HepG2 (cell line): ENCODE data around the gene LCP2. TPM values are rescaled to one million over a fixed set of nuclear protein-coding genes. Genes with fewer than 3 reads are reported as not detected.

Experiments used
- ATAC-seq: fragments of 200-7000 bp; cut with Tn5 transposase; 3 replicates; pipeline ENCODE4 v1.9.1; 2020; ENCODE audit warnings: mild to moderate bottlenecking, moderate library complexity
- BruUV-seq: library from RNA; stranded (reverse); fragments of 400-500 nt; replicated peaks from 2 replicates; lab custom pipeline; 2021; lab: Mats Ljungman, UMichigan
- CTCF ChIA-PET: fragments of 300-600 bp; formaldehyde crosslinking; extraction: SDS; loops from one replicate; lab custom pipeline; 2021; ENCODE audit warnings: low total read pairs, inconsistent platforms, low intra/inter-chr PET ratio; lab: Yijun Ruan, JAX
- POLR2A ChIA-PET: fragments of 350-600 bp; sonication (Branson Sonifier 250); formaldehyde crosslinking; loops from one replicate; lab custom pipeline; 2020; ENCODE audit warnings: antibody characterized with exemption, inconsistent platforms; lab: Yijun Ruan, JAX
- DNase-seq: peaks from one replicate; pipeline ENCODE4 v3.0.0-alpha.2; 2015; ENCODE audit warnings: low spot score
- FAIRE-seq: peaks from 3 replicates; lab custom pipeline; 2011; peaks lifted over from hg19 to GRCh38; lab: Jason Lieb, UNC
- H2AFZ ChIP-seq: one replicate; pipeline ENCODE4 v1.6.1; 2011; ENCODE audit warnings: low read length, inconsistent platforms
- H3K27ac ChIP-seq: fragments of 300-600 bp; 3 replicates; pipeline ENCODE4 v1.8.0; 2011; ENCODE audit warnings: mixed run types, mild to moderate bottlenecking, mixed read lengths, low read length, inconsistent platforms; ENCODE audit not compliant: insufficient read depth; ENCODE audit errors: extremely low read length
- H3K27me3 ChIP-seq, 2 experiments: fragments of 200-600 bp in 1 of 2; 2 replicates in 1 of 2; 3 replicates in 1 of 2; pipeline versions ENCODE4 v1.6.0 to v1.8.0; 2011; ENCODE audit warnings: low read length in 2 of 2, mild to moderate bottlenecking in 2 of 2, moderate library complexity in 2 of 2, inconsistent platforms in 1 of 2; ENCODE audit not compliant: insufficient read depth in 2 of 2, control insufficient read depth in 1 of 2
- H3K36me3 ChIP-seq, 2 experiments: fragments of 200-600 bp in 1 of 2; replicated peaks in 1 of 2; 2 replicates in 1 of 2; 3 replicates in 1 of 2; pipeline versions ENCODE4 v1.5.1 to v1.8.0; 2011; ENCODE audit warnings: low read length in 2 of 2, inconsistent platforms in 1 of 2; ENCODE audit not compliant: insufficient read depth in 2 of 2, control insufficient read depth in 1 of 2
- H3K4me1 ChIP-seq: 2 replicates; pipeline ENCODE4 v1.5.1; 2012; ENCODE audit warnings: low read length, inconsistent platforms; ENCODE audit not compliant: insufficient read depth
- H3K4me2 ChIP-seq: 2 replicates; pipeline ENCODE4 v1.6.0; 2011; ENCODE audit warnings: low read depth, low read length, inconsistent platforms
- H3K4me3 ChIP-seq, 3 experiments: fragments of 200-600 bp in 1 of 3; sonication (generic), shearing (Covaris generic) in 1 of 3; replicated peaks in 1 of 3; 2 replicates each; pipeline ENCODE4 v1.5.1; 2011 to 2016; ENCODE audit warnings: low read length in 3 of 3, inconsistent platforms in 2 of 3, low read depth in 2 of 3, mild to moderate bottlenecking in 2 of 3, control low read depth in 1 of 3, mixed read lengths in 1 of 3; ENCODE audit not compliant: insufficient read depth in 1 of 3
- H3K79me2 ChIP-seq: one replicate; pipeline ENCODE4 v1.6.1; 2011; ENCODE audit warnings: low read length, inconsistent platforms; ENCODE audit not compliant: insufficient read depth
- H3K9ac ChIP-seq: 2 replicates; pipeline ENCODE4 v1.6.0; 2011; ENCODE audit warnings: mild to moderate bottlenecking, low read depth, low read length, inconsistent platforms; ENCODE audit not compliant: insufficient read depth
- H3K9me3 ChIP-seq: 2 replicates; pipeline ENCODE4 v1.5.1; 2012; ENCODE audit warnings: mild to moderate bottlenecking, low read length
- H4K20me1 ChIP-seq: 2 replicates; pipeline ENCODE4 v1.6.0; 2011; ENCODE audit warnings: inconsistent platforms, mild to moderate bottlenecking, low read length, moderate library complexity; ENCODE audit not compliant: insufficient read depth
- E2F2 ChIP-seq: sonication (generic); formaldehyde crosslinking; IDR thresholded peaks from 2 replicates; pipeline ENCODE4 v1.4.0; 2020; ENCODE audit warnings: missing genetic modification reagents, borderline replicate concordance
- FOSL2 ChIP-seq: sonication (generic); formaldehyde crosslinking; IDR thresholded peaks from 2 replicates; pipeline ENCODE4 v1.4.0; 2020; ENCODE audit warnings: missing genetic modification reagents
- GLMP ChIP-seq: sonication (generic); formaldehyde crosslinking; IDR thresholded peaks from 2 replicates; pipeline ENCODE4 v1.9.0; 2021; ENCODE audit warnings: missing genetic modification reagents, mild to moderate bottlenecking, borderline replicate concordance
- GPN1 ChIP-seq: sonication (generic); formaldehyde crosslinking; IDR thresholded peaks from 2 replicates; pipeline ENCODE4 v1.5.1; 2020; ENCODE audit warnings: missing genetic modification reagents, borderline replicate concordance
- KDM2A ChIP-seq: sonication (generic); formaldehyde crosslinking; IDR thresholded peaks from 2 replicates; pipeline ENCODE4 v1.4.0; 2020; ENCODE audit warnings: low read depth, missing genetic modification reagents, borderline replicate concordance
- KLF15 ChIP-seq: sonication (generic); formaldehyde crosslinking; IDR thresholded peaks from 2 replicates; pipeline ENCODE4 v1.8.1; 2023; ENCODE audit warnings: borderline replicate concordance, mild to moderate bottlenecking, inconsistent platforms, missing genetic modification reagents, mixed read lengths
- NR2F2 ChIP-seq: IDR thresholded peaks from 2 replicates; pipeline ENCODE4 v1.6.1; 2012; ENCODE audit warnings: low read depth, inconsistent platforms, borderline replicate concordance
- PBX2 ChIP-seq: IDR thresholded peaks from 2 replicates; pipeline ENCODE4 v1.6.1; 2016; ENCODE audit warnings: control low read depth
- PPARG ChIP-seq: conservative IDR thresholded peaks from 2 replicates; pipeline ENCODE4 v1.6.1; 2016; ENCODE audit warnings: missing biosample characterization, missing genetic modification reagents
- RBFOX2 ChIP-seq: fragments of 200-400 bp; formaldehyde crosslinking; IDR thresholded peaks from 2 replicates; pipeline ENCODE4 v1.6.1; 2017; ENCODE audit warnings: low read depth, mild to moderate bottlenecking, low read length
- RFXANK ChIP-seq: IDR thresholded peaks from 2 replicates; pipeline ENCODE4 v1.6.1; 2016
- SNRNP70 ChIP-seq: fragments of 200-400 bp; formaldehyde crosslinking; IDR thresholded peaks from 2 replicates; pipeline ENCODE4 v1.6.1; 2017; ENCODE audit warnings: mild to moderate bottlenecking, low read depth, low read length, moderate library complexity
- ZBTB4 ChIP-seq: sonication (generic); formaldehyde crosslinking; IDR thresholded peaks from 2 replicates; pipeline ENCODE4 v1.4.0; 2020; ENCODE audit warnings: missing genetic modification reagents, mild to moderate bottlenecking, borderline replicate concordance
- ZBTB42 ChIP-seq: sonication (generic); formaldehyde crosslinking; IDR thresholded peaks from 2 replicates; pipeline ENCODE4 v1.5.0; 2020; ENCODE audit warnings: mild to moderate bottlenecking, missing genetic modification reagents
- ZFP91 ChIP-seq: sonication (generic); formaldehyde crosslinking; IDR thresholded peaks from 2 replicates; pipeline ENCODE4 v1.9.0; 2022; ENCODE audit warnings: missing genetic modification reagents, mild to moderate bottlenecking, borderline replicate concordance
- WGBS: methylation state at CpG from one replicate; pipeline ENCODE4 v1.1.6; 2017; ENCODE audit warnings: low lambda C conversion rate; 5-methylcytosine and 5-hydroxymethylcytosine counted together
- in situ Hi-C: cut with HindIII; loops from 2 replicates; pipeline ENCODE4 v1.10.0; 2017; ENCODE audit warnings: low pct_unique_long_range_greater_than_20kb; ENCODE audit not compliant: extremely low pct_ligation_motif_present
- intact Hi-C: fragments of 100-400 bp; cut with micrococcal nuclease; formaldehyde crosslinking; loops from one replicate; pipeline ENCODE4 v1.10.0; 2022; ENCODE audit not compliant: unreplicated experiment
- polyA plus RNA-seq, 8 experiments: library from polyadenylated mRNA; depleted of rRNA in 3 of 8; stranded (reverse) in 7 of 8; unstranded in 1 of 8; fragments of >200 nt; fragmentation: Illumina TruSeq in 4 of 8; extraction: Trizol in 4 of 8; gene quantifications; 2 replicates each; pipeline versions ENCODE4 v1.2.1 to v1.2.3, GENCODE V29; 2011 to 2016; ENCODE audit warnings: low read depth in 4 of 8, missing spikeins in 1 of 8, mixed read lengths in 1 of 8; ENCODE audit not compliant: insufficient read depth in 1 of 8
- total RNA-seq, 5 experiments: library from RNA; depleted of rRNA; stranded (reverse); fragments of >200 nt; fragmentation: Illumina TruSeq; extraction: Trizol; gene quantifications; 2 replicates each; pipeline ENCODE4 v1.2.3, GENCODE V29; 2016; ENCODE audit warnings: low read depth in 1 of 5

Gene LCP2
- total and polyA plus RNA-seq, 2 of the 13 experiments (the other 11 are each of a cell fraction or from before 2014, with no cell fraction given): not detected

GRCh38 chr5:170280011-170280493, 17.5 kb downstream of the LCP2 start:
- Histone ChIP-seq H3K9me3 (no peaks in the 10 kb centered on the region), H3K27me3 (peaks cover 0 to 1% of the 10 kb centered on the region in 2 experiments; a peak in 1 of 5 replicates), H2AFZ (no peak overlapping the region), H3K79me2 (no peaks in the 10 kb centered on the region), H3K36me3 (no peaks in the 10 kb centered on the region), H3K9ac (no peak overlapping the region), H4K20me1 (no peaks in the 10 kb centered on the region), H3K4me3 (no peak overlapping the region), H3K27ac (no peak overlapping the region), H3K4me1 (no peaks in the 10 kb centered on the region), H3K4me2 (no peak overlapping the region)
- no peak for FAIRE-seq
- ChIA-PET POLR2A (no interaction called here), CTCF (no interaction called here)
- WGBS: 1% methylated on average over 5 of the region's 6 CpGs
- in situ Hi-C loops (no loop called here), intact Hi-C loops (no loop called here)
- no TSS peak for BruUV-seq
- ATAC-seq: no peak
- no peak for DNase-seq
- TF ChIP-seq KDM2A (CRISPR knock-in tag): no peak
- no peak for TF ChIP-seq RFXANK (CRISPR knock-in tag)
- no peak for TF ChIP-seq NR2F2
- no peak for TF ChIP-seq ZBTB42
- no peak for TF ChIP-seq GLMP (CRISPR knock-in tag)
- no peak for TF ChIP-seq E2F2 (CRISPR knock-in tag)
- no peak for TF ChIP-seq ZFP91 (CRISPR knock-in tag)
- TF ChIP-seq KLF15 (CRISPR knock-in tag): no peak
- no peak for TF ChIP-seq GPN1 (CRISPR knock-in tag)
- no peak for TF ChIP-seq RBFOX2
- TF ChIP-seq ZBTB4 (CRISPR knock-in tag): no peak
- TF ChIP-seq SNRNP70: no peak
- no peak for TF ChIP-seq PPARG (CRISPR knock-in tag)
- TF ChIP-seq FOSL2 (CRISPR knock-in tag): no peak
- TF ChIP-seq PBX2 (CRISPR knock-in tag): no peak
